GM19043 (cell line): Measurements from ENCODE around the gene SORCS2.

Source experiments
- ATAC-seq: cut with Tn5 transposase; IDR thresholded peaks from one replicate; pipeline ENCODE4 v1.9.1; 2021; ENCODE audit warnings: low read depth; ENCODE audit not compliant: unreplicated experiment

SORCS2 gene

GRCh38 chr4:7261087-7261486 lies 68.7 kb downstream of the SORCS2 start:
- no peak for ATAC-seq

- ATAC-seq, result no peak
Measured at GRCh38 chr4:7261536-7261935, 69.2 kb downstream of the SORCS2 start.

- ATAC-seq, result no peak
Measured at GRCh38 chr4:7262134-7262533, 69.8 kb downstream of the SORCS2 start.

GRCh38 chr4:7263166-7263565 lies 70.8 kb downstream of the SORCS2 start:
- ATAC-seq, result no peak

GRCh38 chr4:7264694-7265093 lies 72.4 kb downstream of the SORCS2 start:
- no peak for ATAC-seq

- ATAC-seq, result no peak
Measured at GRCh38 chr4:7266525-7267292, 74.4 kb downstream of the SORCS2 start.

- ATAC-seq, result no peak
Measured at GRCh38 chr4:7267829-7268228, 75.5 kb downstream of the SORCS2 start.

- ATAC-seq, result no peak
Measured at GRCh38 chr4:7268941-7269340, 76.6 kb downstream of the SORCS2 start.

GRCh38 chr4:7270121-7270520 lies 77.8 kb downstream of the SORCS2 start:
- no peak for ATAC-seq

GRCh38 chr4:7272404-7272803 lies 80.1 kb downstream of the SORCS2 start:
- no peak for ATAC-seq

GRCh38 chr4:7273738-7274297 lies 81.5 kb downstream of the SORCS2 start:
- no peak for ATAC-seq

GRCh38 chr4:7275067-7275466 lies 82.7 kb downstream of the SORCS2 start:
- no peak for ATAC-seq

- no peak for ATAC-seq
Measured at GRCh38 chr4:7275490-7276154, 83.3 kb downstream of the SORCS2 start.

- no peak for ATAC-seq
Measured at GRCh38 chr4:7276515-7276914, 84.2 kb downstream of the SORCS2 start.

- no peak for ATAC-seq
Measured at GRCh38 chr4:7278071-7278765, 85.9 kb downstream of the SORCS2 start.

- ATAC-seq, result no peak
Measured at GRCh38 chr4:7278981-7279380, 86.6 kb downstream of the SORCS2 start.

- no peak for ATAC-seq
Measured at GRCh38 chr4:7279902-7280301, 87.6 kb downstream of the SORCS2 start.

GRCh38 chr4:7280926-7281690 lies 88.8 kb downstream of the SORCS2 start:
- ATAC-seq, result no peak

GRCh38 chr4:7281691-7282665 lies 89.6 kb downstream of the SORCS2 start:
- no peak for ATAC-seq
